Left renal cortex interstitium (tissue), 4 donors: ENCODE data around the gene RDH13. TPM values are rescaled to one million over a fixed set of nuclear protein-coding genes. Genes with fewer than 3 reads are reported as not detected.
A peak's percentile ranks its signal among the peaks of the same experiment; 100 is the strongest.
"Not testable (repeated sequence)": the region's sequence is repeated elsewhere in the genome, so short reads cannot be mapped to it uniquely, and the experiment has no call there.

Experiments
- DNase-seq, 4 donors: peaks; one replicate each; pipeline ENCODE4 v3.0.0-alpha.2; 2013; ENCODE audit warnings: low read depth in 4 of 4, low spot score in 2 of 4, missing footprints in 1 of 4
- polyA plus RNA-seq, 4 donors: library from polyadenylated mRNA; unstranded; fragments of 120-200 nt; gene quantifications; one replicate each; pipeline ENCODE4 v1.2.1, GENCODE V29; 2013; ENCODE audit not compliant: insufficient read length in 4 of 4

The RDH13 gene
- 10 to 100 TPM; 12.2 to 29.8 (median 23.9) TPM for polyA plus RNA-seq

DNA sequence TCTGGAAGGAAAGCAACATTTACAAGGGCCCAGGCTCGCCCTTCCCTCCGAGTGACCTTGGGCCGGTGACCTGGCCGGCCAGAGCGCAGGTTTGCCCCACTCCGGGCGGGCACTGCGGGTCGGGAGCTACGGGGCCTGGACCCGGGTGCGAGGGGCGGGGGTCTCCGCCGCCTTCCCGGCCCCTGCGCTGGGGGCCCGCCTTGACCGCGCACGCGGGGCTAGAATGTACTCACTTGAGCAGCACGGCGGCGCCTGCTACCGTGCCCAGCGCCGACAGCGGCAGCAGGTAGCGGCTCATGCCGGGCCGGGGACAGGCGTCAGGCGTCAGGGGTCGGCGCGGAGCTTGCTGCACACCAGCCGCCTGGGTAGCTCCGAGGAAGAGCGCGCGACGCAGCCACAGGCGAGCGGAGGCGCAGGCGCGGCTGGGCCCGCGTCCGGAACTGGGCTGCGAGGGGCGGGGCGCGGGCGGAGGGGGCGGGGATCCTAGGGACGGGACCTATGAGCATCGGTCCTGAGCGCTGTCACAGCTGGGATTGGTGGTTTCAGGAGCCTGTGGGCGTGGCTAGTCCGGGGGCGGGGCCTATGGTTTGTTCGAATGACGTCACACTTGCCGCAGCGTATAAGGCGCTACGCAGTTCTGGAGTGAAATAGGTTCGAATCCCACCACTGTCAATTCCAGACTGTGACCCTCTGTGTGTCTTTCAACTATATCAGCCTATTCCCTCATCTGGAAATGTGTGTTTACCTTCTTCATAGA, at the start of gene RDH13:
RDH13 (minus strand) TSS at position 414 of the 757 bp plus-strand sequence; CDS start at position 298, 116 bp downstream.
- DNase-seq, result peak in 1 of 4 donors; percentile 77

DNA sequence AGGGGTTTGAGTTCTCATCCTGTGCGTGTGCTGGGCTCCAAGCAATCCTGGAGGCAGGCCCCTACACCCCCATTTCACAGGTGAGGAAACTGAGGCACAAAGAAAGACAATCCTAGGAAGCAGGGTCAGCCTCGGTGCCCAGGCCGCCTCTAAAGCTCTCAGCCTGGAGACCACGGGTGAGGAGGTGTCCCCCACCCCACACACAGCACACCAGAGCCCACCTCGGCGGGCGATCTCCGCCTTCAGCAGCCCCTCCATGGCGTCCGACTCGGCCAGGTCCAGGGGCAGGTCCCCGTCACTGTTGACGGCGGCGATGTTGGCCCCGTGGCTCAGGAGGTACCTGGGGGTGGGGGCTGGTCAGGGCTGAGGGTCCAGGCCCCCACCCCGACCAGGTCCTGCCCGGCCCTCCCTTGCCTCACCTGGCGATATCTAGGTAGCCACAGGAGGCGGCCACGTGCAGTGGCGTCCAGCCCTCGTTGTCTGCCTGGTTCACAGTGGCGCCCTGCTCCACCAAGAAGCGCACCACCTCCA, 49.4 kb upstream of the RDH13 start:
- no peak for DNase-seq

DNA sequence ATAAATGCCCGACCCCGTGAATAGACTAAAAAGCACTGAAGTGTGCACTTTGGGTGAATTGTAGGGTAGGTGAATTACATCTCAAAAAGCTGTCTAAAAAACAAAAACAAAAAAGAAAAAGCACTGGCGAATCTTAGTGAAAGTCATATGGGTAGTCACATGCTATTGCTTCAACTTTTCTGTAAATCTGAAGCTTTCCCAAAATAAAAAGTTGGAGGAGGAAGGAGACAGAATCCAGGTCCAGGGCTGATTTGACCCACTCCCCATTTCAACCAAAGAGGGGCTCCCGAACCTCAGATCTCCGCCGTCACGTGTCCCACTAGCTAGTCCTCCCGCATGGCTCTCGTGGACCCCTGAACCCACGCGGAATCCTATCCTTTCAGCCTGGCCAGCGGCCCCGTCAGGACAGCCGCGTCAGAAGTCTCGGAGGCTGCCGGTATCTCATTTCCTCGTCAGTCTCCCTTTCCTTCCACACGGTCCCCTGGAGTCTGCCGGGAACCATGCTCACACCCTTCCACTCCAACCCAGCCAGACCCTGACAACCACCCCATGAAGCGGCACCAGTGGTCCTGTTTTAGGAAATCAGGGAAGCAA, 48.4 kb upstream of the RDH13 start:
- DNase-seq, result no peak

GRCh38 chr19:55109527-55110291, 46.8 kb upstream of the RDH13 start:
- DNase-seq, result no peak

GRCh38 chr19:55107252-55107651, 44.3 kb upstream of the RDH13 start:
- DNase-seq, result not testable (repeated sequence)

GRCh38 chr19:55106591-55106990, 43.6 kb upstream of the RDH13 start:
- no peak for DNase-seq

- DNase-seq, result no peak
These were observed 42.3 kb upstream of the RDH13 start for GRCh38 chr19:55105237-55105636.

DNA sequence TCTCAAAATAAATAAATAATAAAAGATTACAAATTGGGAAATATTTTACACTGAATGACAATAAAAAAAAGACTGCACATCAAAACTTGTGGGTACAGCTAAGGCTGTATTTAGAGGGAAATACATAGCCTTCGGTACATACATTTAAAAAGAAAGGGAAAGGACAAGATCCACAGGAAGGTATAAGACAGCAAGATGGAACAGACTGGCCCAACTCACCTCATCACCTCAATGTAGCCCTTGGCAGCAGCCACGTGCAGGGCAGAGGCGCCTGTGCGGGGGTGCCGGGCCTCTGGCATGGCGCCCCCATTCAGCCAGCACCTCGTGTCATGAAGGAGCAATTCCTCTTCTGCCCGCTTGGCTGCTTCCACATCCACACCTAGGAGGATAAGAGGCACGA, 40.2 kb upstream of the RDH13 start:
- DNase-seq, result no peak

- DNase-seq, result no peak
These were observed 38.3 kb upstream of the RDH13 start for GRCh38 chr19:55101261-55101660.

DNA sequence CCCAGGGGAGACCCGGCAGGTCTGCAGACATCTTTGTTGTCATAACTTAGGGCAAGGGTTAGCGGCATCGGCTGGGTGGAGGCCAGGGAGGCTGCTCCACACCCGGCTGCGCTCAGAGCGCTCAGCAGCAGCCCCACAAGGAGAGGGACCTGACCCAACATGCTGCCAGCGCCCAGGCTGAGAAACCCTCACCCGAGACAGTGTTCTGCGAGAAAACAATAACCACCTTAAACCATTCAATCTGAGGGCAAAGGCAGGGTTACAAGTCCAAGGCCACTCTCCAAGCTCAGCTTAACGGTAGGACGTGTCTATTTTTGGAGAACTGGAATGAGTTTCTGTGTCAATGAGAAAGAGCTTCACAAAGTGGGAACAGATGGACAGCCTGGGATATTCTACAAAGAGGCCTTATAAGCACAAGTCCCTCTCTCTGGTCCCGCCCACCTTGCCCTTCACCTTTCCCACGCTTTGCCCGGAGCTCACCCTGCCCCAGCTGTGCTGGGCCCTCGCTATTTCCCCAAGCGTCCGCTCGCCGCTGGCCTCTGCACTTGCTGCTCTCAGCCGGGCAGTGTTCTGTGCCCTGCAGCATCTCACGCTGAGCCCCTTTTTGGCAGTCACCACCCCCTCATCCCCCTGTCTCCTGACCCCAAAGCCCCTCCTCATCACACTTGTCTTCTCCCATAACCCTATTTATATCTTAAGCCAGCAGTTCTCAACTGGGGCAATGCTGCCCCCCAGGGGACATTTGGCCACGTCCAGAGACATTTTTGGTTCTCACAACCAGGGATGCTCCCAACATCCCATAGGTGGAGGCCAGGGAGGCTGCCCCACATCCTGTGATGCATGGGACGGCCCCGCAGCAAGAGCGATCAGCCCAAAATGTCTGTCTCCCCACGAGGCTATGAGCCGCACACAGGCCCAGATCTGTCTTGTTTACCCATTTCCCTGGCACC, 36.9 kb upstream of the RDH13 start:
- no peak for DNase-seq

- no peak for DNase-seq
These were observed 36.0 kb upstream of the RDH13 start for GRCh38 chr19:55098716-55099556.

DNA sequence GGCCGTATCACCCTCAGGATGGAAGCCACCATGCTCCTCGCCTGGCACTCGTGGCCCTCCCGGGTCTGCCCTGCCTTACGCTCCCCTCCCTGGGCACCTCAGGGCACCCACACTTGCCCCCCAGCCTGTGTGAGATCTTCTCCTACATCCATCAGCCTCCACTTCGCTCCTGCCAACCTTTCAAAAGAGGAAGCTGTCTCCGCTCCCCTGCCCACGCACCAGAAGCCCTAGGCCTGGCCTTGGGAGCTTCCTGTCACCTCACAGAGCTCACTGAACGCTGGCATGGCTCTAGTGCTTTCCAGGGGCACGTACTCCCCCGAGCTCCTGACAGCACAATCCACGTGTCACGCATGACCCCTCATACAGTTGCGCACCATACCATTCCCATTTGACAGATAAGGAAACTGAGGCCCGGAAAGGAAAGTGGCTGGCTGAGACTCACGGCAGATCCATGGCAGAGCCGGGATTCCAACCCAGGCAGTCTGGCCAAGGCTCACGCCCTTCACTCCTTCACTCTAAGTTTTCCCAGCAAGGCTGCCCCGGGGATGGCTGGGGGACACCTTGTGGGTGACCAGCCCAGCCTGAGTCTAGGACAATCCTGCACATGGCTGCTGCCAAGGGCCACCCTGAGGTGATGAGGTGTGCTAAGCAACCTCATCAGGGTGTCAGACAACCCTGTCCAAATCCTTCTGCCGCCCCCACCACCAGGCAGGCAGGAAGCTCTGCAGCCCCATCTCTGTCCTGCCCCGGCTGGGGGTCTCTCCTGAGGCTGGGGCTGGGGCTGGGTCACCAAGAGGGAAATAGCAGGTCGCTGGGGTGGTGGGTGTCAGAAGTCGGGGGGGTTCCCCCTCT, 35.1 kb upstream of the RDH13 start:
- DNase-seq, result no peak

GRCh38 chr19:55096061-55096701, 33.2 kb upstream of the RDH13 start:
- no peak for DNase-seq

- DNase-seq, result no peak
These were observed 32.5 kb upstream of the RDH13 start for GRCh38 chr19:55095260-55096060.

- DNase-seq, result no peak
These were observed 31.7 kb upstream of the RDH13 start for GRCh38 chr19:55094456-55095259.
